Epidermal melanocyte (primary cell): ENCODE results near the gene GAB1.

Source experiments
- DNase-seq: peaks from one replicate; pipeline ENCODE4 v3.0.0; 2011; ENCODE audit warnings: low spot score; ENCODE audit not compliant: insufficient read length

Gene GAB1

DNA sequence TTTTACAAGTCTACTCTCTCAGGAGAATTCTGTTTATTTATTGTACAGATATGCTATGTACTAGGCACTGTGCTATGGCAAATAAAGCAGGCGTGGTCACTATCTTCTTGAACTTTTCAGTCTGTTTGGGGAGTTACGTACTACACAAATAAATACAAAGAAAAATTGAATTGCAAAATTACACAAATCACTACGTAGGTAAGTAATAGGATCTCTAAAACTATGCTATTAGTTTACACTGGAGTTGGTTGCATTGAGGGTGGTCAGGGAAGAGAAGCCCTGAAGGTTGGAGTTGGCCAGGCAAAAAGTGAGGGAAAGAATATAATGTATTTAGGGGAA is 75.7 kb downstream of the GAB1 start:
- DNase-seq: no peak

DNA sequence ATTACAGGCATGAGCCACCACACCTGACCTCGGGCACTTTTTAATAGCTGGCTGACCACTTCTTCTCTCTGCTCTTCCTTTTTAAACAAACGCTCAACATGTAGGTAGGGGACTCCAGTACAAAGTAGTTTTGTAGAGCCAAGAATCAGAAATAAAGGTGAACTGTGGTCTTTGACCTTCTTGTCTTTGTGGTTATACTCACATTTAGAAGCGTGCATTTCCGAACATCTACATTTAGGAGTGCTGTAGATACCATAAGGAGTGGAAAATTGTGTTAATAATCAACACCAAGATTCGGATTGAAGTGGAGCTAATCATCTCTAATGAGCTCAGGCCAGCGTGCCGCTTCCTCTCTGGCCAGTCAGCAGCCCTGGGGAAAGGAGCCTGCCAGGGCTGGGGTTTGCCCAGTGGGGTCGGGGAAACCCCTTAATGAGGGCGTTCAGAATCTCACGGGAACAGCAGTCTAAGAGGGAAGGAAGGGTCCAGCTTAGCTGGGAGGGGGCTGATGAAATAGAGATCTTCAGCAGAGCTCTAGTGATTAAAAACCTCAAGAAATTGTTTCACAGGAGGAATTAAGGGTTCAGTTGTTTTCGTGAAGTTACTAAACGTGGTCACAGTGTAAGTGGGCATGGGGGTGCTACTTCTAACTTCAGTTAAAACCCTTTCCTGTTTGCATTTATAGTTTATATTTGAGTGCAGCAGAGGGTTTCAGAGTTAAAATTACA is 81.2 kb downstream of the GAB1 start:
- no peak for DNase-seq

DNA sequence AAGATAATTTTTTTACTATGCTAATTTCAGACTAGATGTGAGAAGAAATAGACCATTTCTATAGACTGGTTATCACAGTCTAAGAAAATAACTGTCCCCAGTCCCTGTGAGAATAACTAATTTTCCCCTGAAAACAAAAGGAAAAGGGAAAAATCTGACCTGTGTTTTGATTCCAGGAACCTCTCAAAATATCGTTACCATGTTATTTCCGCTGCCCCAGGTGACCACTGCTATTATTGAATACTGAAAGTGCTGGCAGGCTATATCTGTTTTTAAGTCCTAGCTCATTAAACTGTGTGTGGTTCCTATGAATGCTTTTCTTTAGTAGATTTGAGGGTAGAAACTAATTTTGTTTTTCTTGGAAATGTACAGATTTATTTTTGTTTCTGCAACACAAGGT is 83.6 kb downstream of the GAB1 start:
- DNase-seq: no peak

DNA sequence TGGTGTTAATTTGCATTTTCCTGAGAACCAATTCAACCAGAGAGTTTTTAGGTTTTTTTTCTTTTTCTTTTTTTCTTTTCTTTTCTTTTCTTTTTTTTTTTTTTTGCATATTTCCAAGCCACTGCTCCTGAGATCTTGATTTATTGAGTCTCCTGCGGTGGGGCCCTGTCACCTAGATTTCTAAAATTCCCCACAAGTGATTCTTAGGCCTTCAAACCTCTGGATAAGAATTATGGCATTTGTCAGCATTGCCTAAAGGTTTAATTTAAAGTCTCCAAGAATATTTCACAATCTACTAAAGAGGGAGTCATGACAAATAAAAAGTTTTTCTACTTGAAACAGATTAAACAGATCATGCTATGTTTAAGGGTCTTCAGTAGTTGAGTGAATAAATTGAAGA is 84.9 kb downstream of the GAB1 start:
- DNase-seq: no peak

DNA sequence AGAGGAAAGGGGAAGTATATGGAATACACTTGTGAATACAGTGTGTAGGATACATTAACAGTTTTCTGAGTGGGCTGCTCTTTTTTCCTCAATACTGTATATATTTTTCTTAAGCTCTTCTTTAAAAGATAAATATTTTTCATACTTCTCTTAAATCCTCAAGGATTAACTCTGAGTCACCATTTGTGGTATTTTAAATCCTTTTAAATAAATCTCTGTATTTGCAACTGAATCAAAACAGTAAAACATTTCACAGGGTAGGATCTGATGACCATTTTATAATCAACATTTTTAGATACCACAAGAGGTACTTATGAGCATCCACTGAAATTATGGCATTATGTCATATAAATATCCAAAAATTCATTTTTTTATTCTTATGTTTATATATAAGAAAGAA is 87.6 kb downstream of the GAB1 start:
- DNase-seq: no peak

DNA sequence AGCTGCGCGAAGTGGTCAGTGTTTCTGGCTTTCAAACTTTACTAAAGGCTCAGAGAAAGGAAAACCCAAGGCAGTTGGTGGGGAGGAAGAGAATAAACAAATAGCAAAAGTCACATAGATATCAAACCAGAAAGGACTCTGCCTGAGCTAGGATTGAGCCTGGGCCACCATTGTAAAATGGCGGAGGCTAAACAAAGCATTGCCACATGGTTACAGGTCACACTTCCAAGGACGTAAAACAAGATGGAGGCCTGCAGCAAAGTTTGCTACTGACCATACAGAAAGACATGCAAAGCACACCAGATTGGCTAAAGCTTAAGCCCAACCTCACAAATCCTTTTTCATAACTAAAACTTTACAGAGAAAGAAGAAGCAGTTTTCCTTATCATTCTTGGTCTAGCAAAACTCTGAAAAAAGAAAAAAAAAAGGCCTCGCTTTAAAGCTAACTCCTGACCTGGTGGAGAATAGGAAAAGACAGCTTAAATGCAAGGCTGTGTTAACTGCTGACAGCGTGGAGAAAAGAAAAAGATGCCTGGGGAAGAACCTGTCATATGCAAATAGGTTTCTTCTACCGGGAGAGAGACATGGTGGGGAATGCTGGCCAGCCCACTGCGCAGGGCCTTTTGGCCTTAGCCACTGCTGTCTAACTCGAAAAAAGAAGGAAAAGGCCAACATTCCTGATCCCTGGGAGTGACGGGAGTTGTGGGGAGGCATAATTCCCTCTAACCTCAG is 95.0 kb downstream of the GAB1 start:
- DNase-seq: no peak

DNA sequence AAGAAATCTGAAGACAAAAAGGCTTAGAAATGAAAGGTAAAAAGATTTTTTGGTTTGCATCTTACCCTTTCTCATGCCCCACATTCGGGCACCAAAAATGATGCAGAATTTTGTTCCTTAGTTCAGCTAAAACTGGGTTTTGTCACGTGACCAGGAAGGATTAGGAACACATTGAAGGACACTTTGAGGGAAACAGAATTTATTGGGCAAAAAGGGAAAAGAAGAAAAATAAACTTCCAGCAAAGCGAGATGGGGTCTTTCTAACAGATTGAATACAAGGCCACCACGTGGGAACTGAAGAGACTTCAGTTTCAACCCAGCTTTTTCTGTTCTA is 95.5 kb downstream of the GAB1 start:
- no peak for DNase-seq

DNA sequence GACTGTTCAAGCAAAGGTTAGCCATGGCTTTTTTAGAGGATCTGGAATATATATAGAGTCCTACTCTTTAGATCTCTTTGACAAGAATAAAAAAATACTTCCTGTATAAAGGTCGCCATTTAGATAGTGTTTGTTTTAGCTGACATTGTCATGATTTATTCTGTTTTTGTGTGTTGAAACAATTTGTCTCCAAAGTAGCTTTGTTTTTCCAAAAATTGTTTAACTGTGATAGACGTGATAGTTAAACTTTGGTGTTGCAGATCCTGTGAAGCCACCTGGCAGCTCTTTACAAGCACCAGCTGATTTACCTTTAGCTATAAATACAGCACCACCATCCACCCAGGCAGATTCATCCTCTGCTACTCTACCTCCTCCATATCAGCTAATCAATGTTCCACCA is 96.6 kb downstream of the GAB1 start:
- no peak for DNase-seq

DNA sequence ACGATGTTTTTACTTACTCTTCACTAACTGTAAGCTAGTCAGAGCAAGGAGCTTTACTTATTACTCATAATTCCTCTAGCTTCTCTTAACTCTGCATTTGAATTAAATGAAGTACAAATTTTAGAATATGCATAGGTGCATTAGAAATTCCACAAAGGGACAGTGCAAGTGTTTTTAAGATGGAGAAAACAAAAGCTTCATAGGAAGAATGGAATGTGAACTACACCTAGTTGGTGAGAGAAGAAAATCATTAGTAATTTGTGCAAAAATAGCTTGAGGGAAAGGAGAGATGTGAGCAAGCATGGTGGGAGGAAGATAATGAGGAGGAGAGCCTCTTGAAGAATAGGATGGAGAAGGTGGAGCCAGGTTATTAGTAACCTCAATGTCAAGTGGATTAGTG is 99.3 kb downstream of the GAB1 start:
- no peak for DNase-seq

DNA sequence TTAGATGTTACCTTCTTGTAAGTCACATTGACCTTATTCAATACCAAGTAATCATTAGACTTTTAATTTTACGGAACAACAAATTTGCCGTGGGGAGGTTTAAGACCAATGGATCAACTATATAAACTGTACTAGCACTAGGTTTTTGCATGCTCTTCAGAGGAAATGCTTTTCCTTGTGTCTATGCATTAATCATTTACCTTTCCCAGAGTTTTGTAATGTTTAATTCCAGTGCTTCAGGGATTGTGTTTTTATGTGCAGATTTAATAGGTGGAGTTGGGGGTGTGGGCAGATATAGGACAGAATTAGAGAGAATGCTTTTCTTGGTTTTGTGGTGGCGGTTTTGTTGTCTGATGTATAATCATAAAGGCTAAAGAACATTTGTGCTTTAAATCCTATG is 100.8 kb downstream of the GAB1 start:
- no peak for DNase-seq

DNA sequence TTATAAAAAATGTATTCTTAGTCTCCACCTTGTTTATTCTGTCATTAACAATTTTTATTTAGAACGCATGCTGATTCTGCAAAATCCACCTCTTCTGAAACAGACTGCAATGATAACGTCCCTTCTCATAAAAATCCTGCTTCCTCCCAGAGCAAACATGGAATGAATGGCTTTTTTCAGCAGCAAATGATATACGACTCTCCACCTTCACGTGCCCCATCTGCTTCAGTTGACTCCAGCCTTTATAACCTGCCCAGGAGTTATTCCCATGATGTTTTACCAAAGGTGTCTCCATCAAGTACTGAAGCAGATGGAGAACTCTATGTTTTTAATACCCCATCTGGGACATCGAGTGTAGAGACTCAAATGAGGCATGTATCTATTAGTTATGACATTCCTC is 101.3 kb downstream of the GAB1 start:
- DNase-seq: no peak

DNA sequence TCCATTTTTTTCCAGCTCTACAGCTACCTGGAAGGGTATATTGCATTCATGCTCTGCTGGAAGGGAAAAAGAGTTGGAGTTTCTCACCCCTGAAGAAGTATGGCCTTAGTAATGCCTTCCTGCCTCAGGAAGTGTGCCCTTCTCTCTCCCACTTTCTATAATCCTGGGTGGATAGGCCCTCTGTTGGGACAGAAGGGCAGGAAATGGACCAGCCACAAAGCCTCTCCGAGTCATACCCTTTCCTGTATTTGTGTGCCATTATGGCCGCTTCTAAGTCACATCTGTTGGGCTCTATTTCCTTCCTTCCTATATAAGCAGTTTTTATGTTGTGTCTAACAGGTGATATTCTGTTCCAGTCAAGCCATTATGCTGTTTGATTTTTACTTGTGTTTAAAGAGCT is 102.0 kb downstream of the GAB1 start:
- DNase-seq: no peak

DNA sequence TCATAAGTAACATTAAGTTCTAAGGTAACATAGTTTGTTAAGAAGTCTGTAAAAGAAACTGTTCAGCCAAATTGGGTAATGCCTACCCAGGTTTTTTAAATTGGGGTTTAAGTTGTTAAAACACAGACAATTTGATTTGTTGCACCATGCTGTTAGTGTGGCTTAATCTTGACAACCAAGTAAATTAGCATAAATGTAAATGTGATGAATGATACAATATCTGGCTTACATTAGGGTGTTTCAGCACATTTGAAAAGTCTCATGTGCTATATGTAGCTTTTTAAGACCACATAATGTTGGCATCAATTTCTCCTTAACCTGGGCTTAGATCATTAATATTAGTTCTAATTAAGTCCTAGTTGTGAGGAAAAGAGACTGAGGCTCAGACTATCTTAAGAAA is 104.4 kb downstream of the GAB1 start:
- no peak for DNase-seq

DNA sequence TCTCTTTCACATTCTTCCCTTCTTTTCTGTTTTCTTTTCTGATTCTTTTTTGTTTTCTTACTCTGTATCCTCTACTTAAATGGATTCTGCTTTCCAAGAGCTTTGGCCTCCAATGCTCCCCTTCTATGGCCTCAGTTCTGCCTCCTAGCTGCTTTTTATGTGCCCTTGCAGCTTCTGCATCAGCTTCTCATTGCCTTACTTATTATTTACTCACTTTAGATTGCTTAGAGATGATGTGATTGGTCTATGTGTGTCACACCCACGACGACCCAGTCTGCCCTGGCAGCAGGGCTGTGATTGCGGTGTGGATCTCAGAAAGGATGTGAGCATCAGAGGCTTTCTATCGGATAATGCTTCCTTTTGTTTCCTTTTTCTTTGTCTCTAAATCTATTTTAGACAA is 105.0 kb downstream of the GAB1 start:
- DNase-seq: no peak

DNA sequence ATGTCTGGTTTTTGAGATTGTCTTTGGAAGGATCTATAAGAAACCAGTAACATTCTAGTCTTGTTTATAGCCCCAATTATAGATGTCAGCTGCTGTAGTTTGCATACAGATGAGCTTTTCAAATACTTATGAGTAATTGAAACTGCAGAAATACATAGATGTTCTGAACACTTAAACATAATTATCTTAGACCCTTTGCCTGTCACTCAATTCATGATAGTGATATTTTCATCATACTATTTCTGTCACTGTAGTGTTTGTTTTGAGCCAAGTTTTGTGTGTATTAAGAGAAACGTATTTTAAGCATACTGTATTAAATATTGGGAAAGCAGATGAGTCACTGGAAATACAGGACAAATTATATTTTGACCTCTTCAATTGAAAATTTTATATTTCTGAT is 107.1 kb downstream of the GAB1 start:
- DNase-seq: no peak

DNA sequence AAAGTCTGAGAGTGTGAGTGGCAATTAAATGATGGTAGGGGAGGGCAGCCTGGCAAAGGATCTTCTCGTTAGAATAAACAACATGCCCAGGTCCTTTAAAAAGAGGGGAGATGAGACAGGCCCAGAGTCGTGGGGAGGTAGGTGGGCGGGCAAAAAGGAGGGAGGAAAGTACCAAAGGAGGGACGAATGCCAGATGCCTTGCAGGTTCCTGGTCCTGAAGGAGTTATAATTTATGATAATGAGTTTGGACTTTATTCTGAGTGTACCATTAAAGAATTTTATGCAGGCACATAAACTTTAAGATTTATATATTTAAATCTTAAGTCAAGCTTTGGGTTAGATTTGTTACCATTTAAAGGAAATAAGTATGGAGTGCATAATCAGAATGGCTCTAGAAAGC is 114.5 kb downstream of the GAB1 start:
- no peak for DNase-seq

DNA sequence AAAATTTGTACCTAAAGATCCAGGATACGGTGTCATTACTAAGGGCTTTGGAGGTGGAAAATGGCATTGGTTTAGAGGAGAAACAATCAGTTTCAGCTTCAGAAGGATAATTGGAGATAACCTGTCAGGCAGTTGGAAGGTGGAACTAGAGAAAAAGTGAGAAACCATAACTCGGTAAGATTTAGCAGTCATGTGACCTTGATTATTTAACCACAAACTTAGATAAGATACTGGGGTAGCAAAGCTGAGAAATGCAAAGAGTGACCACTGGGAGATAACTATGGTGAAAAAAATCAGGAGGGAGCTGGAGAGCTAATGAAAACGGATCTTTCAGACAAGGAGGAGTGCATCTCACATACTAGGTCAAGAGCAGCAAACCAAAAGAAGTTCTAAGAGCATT is 118.5 kb downstream of the GAB1 start:
- DNase-seq: no peak

DNA sequence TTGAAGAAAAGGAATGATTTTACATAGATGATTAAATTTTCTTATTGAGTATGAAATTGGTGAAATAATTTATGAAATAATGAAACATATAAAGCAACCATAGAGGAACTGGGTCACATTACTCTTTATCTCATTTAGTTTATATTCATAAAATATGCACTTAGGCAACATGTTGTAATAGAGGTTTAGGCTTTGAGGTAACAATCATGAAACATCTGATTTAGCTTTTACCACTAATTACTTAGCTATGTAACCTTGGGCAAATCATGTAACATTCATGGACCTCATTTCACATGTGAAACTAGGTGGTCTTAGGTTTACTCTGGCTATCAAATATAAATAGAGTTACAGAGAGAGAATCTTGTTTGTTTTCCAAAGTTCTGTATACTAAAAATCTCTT is 122.3 kb downstream of the GAB1 start:
- no peak for DNase-seq

DNA sequence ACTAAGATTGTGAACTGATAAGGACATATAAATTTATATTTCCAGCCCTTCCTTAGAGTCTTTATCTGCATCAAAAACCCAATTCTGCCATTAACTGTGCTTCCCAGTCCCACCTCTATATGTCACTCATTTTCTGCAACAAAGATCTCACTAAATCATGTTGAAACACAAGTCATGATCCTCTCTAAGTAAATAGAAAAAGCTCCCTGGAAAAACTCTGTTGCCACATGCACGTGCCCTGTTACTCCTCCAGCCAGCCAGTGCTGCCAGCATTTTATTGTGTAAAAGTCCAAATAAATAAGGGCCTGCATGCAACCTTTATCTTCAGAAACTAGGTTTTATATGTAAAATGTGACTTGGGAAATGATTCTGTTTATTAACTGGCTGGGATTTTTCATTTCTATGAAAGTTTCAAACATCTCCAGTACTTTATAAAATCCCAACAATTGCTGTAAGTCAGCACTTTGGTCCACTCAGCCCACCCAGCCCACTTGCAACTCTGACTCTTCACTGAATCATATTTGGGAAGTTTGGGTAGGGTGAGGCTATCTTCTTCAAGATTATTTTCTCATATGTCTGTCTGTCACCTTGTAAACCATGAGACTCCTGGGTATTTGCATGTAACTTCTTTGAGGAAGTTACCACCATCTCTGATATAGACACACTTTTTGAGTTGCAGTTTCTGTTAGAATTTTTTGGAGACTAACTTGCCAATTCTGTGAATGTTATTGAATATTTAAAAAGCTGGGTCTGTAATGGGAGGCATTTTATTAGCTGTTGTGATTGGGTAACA is 136.9 kb downstream of the GAB1 start:
- DNase-seq: no peak

DNA sequence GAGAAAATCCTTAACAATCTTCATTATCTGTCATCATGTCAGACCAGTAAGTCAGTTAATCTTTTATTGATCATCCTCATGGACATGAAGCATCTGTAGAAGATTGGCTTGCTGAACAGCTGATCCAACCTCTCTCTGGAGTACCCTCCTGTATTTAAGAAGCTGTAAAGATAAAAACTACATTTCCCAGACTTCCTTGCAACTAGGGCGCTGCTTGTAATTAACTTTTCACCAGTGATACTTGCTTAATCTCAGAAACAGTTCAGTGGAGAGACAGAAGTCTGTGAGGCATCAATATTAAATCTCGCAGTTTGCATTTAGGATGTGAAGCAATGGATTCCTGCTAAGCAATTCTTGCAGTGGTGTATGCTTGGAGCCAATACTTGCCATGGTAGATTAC is 140.8 kb downstream of the GAB1 start:
- no peak for DNase-seq

DNA sequence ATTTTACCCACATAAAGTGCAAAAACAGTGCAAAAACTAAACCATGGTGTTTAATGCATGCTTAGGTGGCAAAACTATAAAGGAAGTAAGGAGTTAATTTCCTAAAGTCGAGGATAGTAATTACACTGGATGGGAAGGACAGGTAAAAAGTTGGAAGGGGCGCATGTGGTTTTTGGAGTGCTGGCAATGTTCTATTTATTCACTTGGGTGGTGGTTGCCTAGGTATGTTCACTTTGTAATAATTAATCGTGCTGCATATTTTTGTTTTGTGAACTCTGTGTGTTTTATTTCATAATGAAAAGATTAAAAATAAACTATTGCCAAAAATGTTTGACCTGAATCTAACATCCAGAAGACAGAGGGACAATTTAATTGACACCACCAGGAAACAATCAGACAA is 144.7 kb downstream of the GAB1 start:
- no peak for DNase-seq

DNA sequence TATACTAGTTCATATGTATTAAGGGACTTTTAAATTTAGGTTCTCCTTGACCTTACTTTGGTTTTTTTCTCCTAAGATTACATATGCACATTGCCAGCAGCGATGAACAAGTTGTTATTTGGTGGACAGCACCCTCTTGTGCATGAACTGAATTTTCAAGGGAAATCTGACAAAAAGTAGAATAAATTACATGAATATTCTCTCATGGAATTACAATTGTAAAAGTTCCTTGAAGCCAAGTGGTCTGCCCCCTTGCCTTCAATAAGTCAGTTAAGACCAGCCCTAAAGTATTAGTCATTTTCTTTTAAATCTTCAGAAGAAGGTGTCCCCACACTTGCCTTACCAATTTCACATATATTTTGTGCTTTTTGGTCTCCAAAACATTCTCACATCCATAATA is 146.2 kb downstream of the GAB1 start:
- DNase-seq: peak; percentile 52

DNA sequence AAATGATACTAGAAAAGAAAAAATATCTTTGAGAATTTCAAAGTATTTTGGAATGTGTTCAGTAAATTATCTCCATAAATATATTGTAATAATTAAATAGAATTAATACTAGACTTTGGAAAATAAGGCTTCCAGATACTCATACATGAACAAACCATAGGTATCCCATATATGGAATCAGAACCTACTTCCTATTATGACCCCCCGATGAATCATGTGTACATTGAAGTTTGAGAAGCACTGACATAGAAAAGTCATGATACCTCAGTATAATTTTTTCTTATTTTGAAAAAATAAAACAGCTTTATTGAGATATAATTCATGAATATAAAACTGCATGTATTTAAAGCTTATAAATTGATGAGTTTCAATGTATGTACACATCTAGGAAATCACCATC is 149.6 kb downstream of the GAB1 start:
- DNase-seq: no peak
